Middle frontal gyrus (tissue), 1 donor: ENCODE data around the gene ZFP82.

Experiments
- DNase-seq: peaks from one replicate; pipeline ENCODE4 v3.0.0-alpha.2; 2015; ENCODE audit warnings: low spot score; ENCODE audit errors: extremely low spot score

Gene ZFP82

DNA sequence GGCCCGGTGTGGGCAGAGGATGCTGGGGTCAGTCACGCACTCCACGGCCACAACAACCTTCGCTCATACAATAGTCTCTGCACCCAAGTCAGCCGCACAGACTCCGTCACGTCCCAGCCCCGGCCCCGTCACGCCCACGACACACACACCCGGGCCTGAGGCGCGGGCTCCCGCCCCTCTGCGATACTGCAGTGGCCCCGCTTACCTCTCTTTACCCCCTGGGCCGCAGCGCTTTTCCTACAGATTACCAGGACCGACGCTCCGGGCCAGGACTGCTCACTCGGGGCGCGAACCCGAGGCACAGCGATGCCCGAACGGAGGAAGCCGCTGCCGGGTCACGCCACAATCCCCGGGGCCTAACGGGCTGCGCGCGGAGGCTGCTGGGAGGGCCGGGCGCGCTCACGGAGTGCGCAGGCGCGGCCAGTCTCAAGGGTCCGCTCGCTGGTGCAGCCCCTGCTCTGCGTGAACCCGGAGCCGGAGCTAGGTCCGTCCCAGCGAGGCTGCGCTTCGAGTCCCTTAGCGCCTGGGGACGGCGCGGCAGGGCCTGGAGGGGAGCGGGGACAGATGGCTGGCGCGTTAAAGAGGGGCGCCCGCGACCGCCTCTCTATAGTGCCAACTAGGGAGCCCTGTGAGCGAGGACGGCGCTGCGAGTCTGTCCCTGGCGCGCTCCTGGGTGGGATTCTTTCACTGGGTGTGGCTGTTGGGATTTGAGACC is at the start of gene ZFP82:
TSS of gene ZFP82 (minus strand) at position 358 of the 715 bp plus-strand sequence. CDS start 8,855 bp downstream, outside the sequence.
- peak; percentile 74 for DNase-seq

DNA sequence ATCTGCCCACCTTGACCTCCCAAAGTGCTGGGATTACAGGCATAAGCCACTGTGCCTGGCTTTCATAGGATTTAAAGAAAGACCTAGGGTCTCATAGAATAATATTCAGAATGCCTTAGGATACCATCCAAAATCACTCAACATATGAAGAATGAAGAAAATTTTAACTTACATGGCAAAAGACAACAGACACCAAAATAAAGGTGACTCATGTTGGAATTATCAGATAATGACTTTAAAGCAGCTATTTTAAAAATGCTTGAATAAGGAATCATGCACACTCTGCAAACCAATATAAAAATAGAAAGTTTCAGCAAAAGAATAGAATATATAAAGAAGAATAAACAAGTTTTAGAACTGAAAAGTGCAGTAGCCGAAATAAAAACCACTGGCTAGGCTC is 41.6 kb upstream of the ZFP82 start:
- DNase-seq: no peak

DNA sequence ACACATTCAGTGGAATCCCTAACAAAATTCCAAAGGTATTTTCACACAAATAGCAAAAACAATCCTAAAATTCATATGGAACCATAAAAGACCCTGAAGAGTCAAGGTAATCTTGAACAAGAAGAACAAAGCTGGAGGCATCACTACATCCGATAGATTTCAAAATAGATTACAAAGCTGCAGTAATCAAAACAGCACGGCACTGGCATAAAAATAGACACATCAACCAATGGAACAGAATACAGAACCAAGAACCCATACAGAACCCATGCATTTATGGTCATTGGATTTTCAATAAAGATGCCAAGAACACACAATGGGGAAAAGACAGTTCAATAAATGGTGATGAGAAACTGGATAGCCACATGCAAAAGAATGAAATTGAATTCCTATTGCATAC is 38.4 kb upstream of the ZFP82 start:
- no peak for DNase-seq

DNA sequence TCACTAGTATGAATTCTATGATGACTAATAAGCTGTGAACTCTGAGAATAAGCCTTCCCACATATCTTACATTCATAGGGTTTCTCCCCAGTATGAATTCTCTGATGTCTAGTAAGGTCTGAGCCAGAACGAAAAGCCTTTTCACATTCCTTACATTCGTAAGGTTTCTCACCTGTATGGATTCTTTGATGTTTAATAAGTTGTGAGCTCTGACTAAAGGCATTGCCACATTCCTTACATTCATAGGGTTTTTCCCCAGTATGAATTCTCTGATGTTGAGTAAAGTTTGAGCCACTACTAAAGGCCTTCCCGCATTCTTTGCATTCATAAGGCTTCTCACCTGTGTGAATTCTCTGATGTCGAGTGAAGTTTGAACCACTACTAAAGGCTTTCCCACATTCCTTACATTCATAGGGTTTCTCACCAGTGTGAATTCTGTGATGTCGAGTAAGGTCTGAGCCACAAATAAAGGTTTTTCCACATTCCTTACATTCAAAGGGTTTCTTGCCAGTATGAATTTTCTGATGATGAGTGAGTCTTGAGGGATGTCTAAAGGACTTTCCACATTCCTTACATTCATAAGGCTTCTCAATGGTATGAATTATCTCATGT is 30.7 kb upstream of the ZFP82 start:
- DNase-seq: no peak

DNA sequence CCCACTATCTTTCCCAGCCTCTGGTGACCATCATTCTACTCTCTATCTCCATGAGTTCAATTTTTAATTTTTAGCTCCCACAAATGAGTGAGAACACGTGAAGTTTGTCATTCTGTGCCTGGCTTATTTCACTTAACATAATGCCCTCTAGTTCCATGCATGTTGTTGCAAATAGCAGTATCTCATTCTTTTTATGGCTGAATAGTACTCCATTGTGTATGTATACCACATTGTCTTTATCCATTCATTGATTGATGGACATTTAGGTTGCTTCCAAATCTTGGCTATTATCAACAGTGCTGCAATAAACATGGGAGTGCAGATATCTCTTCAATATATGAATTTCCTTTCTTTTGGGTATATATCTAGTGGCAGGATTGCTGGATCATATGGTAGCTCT is 22.9 kb upstream of the ZFP82 start:
- no peak for DNase-seq

DNA sequence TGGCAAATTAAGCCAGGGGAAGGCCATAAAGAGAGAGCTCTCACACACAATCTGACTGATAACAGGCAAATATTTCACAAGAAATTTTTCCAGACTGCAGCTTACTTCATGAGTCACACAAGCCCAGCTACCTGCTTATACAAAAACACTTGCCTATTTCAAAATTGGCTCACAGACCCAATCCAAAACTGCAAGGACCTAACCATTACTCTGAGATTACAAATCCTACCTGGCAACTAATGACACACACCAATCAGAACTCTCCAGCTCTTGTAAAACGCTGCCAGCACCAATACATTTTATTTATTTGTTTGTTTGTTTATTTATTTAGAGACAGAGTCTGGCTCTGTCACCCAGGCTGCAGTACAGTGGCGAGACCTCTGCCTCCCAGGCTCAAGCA is 18.1 kb upstream of the ZFP82 start:
- no peak for DNase-seq

DNA sequence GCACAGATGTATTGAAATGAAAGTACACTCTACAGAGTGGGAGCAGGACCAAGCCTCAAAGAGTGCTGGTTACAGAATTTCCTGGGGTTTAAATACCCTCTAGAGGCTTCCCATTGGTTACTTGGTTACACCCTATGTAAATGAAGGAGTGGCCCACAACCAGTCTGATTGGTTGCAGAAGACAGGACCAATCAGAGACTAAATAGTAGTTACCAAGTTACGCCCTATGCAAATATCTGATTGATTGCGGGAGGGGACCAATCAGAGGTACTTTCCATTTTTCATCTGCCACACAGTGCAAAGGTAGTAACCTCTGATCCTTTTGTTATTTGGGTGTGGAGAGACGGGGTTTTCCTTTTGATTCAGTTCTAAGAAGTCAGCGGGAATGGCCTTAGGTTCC is 5.5 kb upstream of the ZFP82 start:
- no peak for DNase-seq

DNA sequence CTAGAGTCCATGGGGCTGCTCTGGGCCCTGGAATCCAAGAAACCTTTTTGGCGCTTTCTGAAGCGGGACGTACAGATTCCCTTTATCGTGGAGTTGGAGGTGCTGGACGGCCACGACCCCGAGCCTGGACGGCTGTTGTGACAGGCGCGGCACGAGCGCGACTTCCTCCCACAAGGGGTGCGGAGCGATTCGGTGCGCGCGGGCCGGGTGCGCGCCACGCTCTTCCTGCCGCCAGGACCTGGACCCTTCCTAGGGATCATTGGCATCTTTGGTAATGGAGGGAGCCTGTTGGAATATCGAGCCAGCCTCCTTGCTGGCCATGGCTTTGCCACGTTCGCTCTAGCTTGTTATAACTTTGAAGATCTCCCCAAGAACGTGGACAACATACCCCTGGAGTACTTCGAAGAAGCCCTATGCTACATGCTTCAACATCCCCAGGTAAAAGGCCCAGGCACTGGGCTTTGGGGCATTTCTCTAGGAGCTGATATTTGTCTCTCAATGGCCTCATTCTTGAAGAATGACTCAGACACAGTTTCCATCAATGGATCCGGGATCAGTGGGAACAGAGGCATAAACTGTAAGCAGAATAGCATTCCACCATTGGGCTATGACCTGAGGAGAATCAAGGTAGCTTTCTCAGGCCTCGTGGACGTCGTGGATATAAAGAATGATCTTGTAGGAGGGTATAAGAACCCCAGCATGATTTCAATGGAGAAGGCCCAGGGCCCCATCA is 3.5 kb upstream of the ZFP82 start:
- DNase-seq: no peak

DNA sequence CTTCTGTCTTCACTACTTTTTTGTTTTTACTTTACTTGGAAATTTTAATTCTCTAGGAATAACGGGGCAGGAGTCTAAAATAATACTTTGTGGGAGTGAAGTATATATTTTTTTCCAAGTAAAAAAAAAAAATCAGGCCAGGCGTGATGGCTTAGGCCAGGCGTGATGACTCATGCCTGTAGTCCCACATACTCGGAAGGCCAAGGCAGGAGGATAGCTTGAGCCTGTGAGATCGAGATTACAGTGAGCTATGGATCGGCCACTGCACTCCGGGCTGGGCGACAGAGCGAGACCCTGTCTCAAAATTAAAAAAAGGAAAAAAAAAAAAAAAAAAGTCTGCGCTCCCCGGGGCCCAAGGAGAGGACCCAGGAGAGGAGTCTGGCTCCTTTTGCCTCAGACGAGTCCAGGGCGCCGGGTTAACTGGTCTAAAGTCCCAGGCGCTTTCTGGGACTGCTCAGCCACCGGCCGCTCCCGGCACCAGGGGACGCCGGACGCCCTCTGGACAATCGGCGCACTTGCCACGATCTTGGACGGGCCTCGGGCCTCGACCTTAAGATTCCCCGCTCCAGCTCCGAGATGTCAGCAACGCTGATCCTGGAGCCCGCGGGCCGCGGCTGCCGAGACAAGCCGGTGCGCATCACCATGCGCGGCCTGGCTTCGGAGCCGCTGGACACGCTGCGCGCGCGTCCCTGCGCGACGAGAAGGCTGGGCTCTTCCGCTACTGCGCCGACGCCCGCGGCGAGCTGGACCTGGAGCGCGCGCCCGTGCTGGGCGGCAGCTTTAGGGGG is 2.7 kb upstream of the ZFP82 start:
- peak; percentile 9 for DNase-seq

DNA sequence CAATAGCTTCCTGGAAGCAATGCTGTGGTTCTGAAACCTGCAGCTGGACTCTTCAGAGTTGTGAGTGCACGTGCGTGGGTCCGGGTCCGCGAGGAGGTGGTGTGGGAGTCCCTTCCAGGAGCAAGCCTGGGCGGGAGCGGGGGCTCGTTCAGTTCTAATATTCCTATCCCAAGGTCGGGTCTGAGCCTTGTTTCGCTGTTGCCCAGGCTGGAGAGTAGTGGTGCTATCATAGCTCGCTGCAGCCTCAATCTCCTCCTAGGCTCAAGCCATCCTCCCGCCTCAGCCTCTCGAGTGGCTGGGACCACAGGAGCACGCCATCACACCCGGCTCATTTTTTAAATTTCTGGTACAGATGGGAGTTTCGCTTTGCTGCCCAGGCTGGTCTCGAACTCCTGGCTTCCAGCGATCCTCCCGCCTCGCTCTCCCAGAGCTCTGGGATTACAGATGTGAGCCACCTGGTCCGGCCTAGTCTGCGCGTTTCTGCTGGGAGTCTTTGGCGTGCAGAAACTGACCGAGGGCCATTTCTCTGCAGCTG is 625 bp downstream of the ZFP82 start:
- no peak for DNase-seq

DNA sequence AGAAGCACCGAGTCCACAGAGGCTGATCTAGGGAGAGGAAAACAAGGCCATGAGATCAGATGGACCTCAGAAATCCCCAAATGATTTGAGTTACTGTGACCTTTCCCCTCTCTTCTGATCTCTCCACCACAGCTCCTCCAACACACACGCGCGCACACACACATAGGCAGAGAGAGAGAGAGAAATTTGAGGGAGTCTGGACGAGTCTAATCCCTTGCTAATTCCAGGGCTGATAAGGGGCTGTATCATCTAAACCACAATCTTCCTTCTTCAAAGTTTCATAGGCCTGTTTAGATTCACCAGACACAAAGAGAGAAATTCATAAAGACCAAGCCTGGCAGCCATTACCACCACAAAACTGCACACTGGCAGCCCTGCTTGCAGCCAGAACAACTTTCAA is 8.6 kb downstream of the ZFP82 start:
- DNase-seq: no peak

DNA sequence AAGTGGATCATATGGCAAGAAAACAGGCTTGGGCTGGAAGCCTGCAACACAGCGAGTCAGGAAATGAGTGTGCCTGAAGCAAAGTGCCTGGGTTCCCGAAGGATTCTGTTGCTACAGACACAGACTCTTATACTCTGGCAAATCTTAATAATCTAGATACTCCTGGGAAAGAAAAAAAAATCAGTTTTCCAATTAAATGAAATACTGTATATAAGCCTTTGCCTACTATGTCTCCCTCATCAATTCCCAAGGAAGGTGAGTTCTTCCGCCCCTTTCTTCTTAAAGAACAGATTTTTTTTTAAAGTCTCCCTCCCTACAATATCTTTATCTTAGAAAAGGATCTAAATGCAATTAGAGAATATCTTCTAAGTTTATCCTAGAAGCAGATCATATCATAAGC is 10.3 kb downstream of the ZFP82 start:
- no peak for DNase-seq

DNA sequence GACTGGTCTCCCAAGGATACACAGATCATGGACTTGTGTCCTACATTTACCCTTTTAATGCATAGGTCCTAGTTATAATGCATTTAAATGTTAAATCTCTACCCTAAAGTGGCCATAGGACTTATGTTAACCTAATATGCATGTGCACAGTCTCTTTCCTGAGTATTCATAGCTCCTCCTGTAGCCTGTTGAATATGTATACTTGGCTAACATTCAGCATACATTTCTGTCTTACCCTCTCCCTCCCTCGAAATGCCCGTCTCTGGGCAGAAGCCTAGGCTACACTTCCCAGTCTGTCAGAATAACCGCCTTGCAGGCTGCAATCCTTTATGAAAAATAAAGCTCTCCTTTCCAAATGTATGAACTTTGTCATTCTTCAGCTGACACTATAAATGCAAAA is 13.9 kb downstream of the ZFP82 start:
- DNase-seq: no peak

DNA sequence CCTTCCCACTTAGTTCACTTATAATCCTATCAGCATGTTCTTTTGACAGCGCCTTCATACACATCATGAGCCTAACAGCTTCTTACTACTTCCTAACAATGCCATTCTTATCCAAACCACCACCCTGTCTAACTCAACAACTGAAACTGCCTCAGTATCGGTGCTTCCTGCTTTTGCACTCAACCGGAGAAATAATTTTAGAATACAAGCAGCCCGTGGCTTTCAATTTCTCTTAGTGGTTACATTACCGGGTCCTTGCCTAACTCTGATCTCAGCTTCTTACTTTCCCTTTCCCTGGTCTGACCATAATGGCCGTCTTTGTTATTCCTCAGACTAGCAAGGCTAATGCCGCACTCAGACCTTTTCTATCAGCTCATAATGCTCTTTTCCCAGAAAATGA is 17.0 kb downstream of the ZFP82 start:
- DNase-seq: no peak

DNA sequence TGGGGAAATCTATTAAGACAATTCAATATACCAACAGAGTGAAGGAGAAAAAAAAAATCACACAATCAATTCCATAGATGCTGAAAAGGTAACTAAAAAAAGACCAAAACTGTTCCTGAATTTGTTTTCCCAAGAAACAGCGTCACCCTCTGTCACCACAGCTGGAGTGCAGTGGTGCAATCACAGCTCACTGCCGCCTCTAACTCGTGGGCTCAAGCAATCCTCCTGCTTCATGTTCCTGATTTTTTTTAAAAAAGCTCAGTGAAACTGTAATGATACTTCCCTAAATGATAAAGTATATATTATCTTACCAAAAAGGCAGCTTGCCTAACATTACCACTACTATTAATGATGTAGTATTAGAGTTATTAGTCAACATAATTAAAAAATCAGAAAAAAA is 19.9 kb downstream of the ZFP82 start:
- no peak for DNase-seq

DNA sequence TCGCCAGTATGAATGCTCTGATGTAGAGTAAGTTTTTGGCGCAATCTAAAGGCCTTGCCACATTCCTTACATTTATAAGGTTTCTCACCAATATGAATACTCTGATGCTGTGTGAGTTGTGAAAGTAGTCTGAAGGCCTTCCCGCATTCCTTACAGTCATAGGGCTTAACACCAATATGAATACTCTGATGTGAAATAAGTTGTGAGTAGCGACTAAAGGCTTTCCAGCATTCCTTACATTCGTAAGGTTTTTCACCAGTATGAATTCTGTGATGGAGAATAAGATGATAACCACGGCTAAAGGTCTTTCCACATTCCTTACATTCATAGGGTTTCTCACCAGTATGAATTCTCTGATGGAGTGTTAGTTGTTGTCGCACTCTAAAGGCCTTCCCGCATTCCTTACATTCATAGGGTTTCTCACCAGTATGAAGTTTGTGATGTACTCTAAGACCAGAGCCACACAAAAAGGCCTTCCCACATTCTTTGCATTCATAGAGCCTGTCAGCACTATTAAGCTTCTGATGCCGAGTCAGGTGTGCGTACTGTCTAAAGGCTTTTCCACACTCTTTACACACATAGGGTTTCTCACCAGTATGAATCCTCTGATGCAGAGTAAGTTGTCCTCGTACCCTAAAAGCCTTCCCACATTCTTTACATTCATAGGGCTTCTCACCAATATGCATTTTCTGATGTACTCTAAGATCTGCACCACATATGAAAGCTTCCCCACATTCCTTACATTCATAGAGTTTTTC is 25.3 kb downstream of the ZFP82 start:
- DNase-seq: no peak

DNA sequence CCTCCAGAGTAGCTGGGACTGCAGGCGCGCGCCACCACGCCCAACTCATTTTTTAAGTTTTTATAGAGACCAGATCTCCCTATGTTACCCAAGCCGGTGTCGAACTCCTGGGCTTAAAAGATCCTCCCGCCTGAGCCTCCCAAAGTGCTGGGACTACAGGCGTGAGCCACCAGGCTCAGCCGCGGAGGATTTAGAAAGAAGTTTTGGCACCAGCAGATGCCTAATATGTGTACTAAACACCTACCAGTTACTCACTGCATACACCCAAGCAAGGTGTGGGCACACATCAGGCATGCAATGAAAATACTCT is 39.0 kb downstream of the ZFP82 start:
- no peak for DNase-seq

DNA sequence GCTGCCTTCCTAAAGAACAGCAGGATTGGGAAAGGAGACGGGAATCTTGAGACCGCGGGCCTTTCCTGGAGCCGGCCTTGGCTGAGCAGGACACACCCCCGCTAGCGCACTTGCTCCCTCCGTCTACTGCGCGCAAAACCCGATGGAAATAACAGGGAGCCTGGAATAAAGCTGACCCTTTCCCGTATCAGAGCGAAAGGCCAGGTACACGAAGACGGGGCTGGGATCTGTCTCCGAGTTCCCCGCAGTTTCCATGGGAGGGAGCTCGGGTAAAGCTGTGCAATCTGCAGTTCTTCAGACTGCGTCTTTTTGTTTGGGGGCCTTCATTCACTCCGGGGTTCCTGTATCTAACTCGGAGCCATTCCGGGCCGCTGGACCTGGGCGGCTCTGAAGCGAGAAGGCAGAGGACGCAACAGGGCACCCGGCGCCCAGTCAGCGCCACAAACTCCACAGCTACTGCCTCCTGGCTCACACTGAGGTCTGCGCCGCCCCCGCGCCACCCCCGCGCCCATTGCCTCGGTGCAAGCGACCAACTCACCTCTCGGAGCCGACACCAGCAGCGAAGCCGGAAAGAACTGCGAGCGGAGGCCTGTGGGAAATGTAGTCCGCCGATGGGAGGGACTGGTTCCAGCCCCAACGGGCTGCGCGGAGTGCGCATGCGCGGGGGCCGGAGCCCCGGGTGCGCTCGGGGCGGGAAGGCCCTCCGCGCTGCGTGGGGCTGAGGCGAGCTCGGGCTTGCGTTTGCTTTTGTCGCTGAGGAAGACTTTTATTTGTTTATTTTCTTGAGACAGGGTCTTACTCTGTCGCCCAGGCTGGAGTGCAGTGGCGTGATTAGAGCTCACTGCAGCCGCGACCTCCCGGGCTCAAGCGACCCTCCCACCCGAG is 39.6 kb downstream of the ZFP82 start, which contains the start of gene ZFP14:
TSS of gene ZFP14 (minus strand) at position 577 of the 885 bp plus-strand sequence. CDS start 11,309 bp downstream, outside the sequence.
- peak; percentile 88 for DNase-seq

DNA sequence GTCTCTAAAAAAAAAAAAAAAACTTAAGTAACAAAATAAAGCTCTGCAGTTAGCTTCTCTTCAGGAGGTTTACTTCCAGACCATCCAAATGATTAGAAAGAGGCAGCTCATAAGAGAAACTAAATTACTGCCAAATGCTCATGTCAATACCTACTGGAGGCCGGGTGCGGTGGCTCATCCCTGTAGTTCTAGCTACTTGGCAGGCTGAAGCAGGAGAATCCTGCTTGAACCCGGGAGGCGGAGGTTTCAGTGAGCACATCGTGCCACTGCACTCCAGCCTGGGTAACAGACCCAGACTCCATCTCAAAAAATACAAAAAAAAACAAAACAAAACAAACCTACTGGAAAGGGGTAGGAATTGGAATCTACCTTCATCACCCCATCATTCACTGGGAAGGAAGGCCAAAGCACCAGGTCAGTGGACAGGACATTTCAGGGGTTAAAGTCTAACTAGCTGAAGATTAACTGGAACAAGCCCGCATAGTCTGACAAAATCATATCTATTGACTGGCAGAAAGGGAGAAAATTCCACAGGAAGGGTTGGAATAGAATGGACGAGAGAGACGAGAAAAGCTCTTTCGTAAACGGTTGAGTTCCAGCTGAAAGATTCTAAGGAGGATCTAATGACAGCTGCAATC is 40.8 kb downstream of the ZFP82 start:
- DNase-seq: no peak
